ENCODE results near the gene NPL. TPM values are rescaled to one million over a fixed set of nuclear protein-coding genes. Genes with fewer than 3 reads are reported as not detected.

Gene NPL
- total RNA-seq, 4 donors from 2014 or later: 7.8 to 16.2 (median 12.6) TPM

GRCh38 chr1:182762536-182762935, 27.0 kb upstream of the NPL start:
- intact Hi-C loops (cut with DNase I): no loop called here
- Histone ChIP-seq H3K27me3 (no peaks in the 10 kb centered on the region), H3K27ac (no peak overlapping the region), H3K36me3 (no peaks in the 10 kb centered on the region), H3K9me3 (no peaks in the 10 kb centered on the region), H3K4me1 (peaks cover 0 to 11% (median 3%) of the 10 kb centered on the region in 3 donors), H3K4me3 (no peak overlapping the region)
- DNase-seq: no peak
- WGBS, 2 donors: 88 to 89% methylated on average over 4 of the region's 4 CpGs
- no peak for TF ChIP-seq CTCF (IDR thresholded peaks at IDR 0.05)
- no peak for TF ChIP-seq POLR2A (IDR thresholded peaks at IDR 0.05)

GRCh38 chr1:182764029-182764727, 25.4 kb upstream of the NPL start:
- Histone ChIP-seq H3K4me1 (peaks cover 0 to 19% (median 7%) of the 10 kb centered on the region in 3 donors), H3K27ac (no peak overlapping the region), H3K36me3 (no peaks in the 10 kb centered on the region), H3K9me3 (no peaks in the 10 kb centered on the region), H3K4me3 (no peak overlapping the region), H3K27me3 (no peaks in the 10 kb centered on the region)
- intact Hi-C loops (cut with DNase I): no loop called here
- no peak for DNase-seq
- TF ChIP-seq POLR2A (IDR thresholded peaks at IDR 0.05) (no peak), CTCF (IDR thresholded peaks at IDR 0.05) (no peak)
- 57 to 62% methylated on average over 4 of the region's 4 CpGs for WGBS, 2 donors

GRCh38 chr1:182765391-182765790, 24.2 kb upstream of the NPL start:
- Histone ChIP-seq H3K27ac (no peak overlapping the region), H3K4me1 (peaks cover 0 to 31% (median 8%) of the 10 kb centered on the region in 3 donors), H3K27me3 (no peaks in the 10 kb centered on the region), H3K9me3 (no peaks in the 10 kb centered on the region), H3K36me3 (no peaks in the 10 kb centered on the region), H3K4me3 (no peak overlapping the region)
- no peak for TF ChIP-seq POLR2A (IDR thresholded peaks at IDR 0.05)
- no peak for TF ChIP-seq CTCF (IDR thresholded peaks at IDR 0.05)
- intact Hi-C loops (cut with DNase I): no loop called here
- no peak for DNase-seq
- 66 to 74% methylated on average over 3 of the region's 3 CpGs for WGBS, 2 donors

- no peaks in the 10 kb centered on the region for H3K27me3 ChIP-seq
Measured at GRCh38 chr1:182766050-182766449, 23.5 kb upstream of the NPL start.

More at GRCh38 chr1:182766050-182766449, 23.5 kb upstream of the NPL start:
- no peak overlapping the region for H3K4me3 ChIP-seq
- WGBS, 2 donors: 93 to 95% methylated on average over 2 of the region's 2 CpGs
- no peaks in the 10 kb centered on the region for H3K9me3 ChIP-seq
- H3K27ac ChIP-seq: no peak overlapping the region
- intact Hi-C loops (cut with DNase I): no loop called here
- TF ChIP-seq CTCF (IDR thresholded peaks at IDR 0.05) (no peak), POLR2A (IDR thresholded peaks at IDR 0.05) (no peak)
- no peaks in the 10 kb centered on the region for H3K36me3 ChIP-seq
- peaks cover 0 to 31% (median 8%) of the 10 kb centered on the region in 3 donors for H3K4me1 ChIP-seq
- no peak for DNase-seq

All from esophagus squamous epithelium (tissue), 5 donors.